ENCODE data around the gene ZFP1.

ZFP1 gene

GRCh38 chr16:75148311-75149195 is at the start of gene ZFP1:
Gene ZFP1 (plus strand): TSS chr16:75148524. CDS start chr16:75152952, 4,428 bp downstream.
- peak; percentile 82 to 84 for DNase-seq

DNA sequence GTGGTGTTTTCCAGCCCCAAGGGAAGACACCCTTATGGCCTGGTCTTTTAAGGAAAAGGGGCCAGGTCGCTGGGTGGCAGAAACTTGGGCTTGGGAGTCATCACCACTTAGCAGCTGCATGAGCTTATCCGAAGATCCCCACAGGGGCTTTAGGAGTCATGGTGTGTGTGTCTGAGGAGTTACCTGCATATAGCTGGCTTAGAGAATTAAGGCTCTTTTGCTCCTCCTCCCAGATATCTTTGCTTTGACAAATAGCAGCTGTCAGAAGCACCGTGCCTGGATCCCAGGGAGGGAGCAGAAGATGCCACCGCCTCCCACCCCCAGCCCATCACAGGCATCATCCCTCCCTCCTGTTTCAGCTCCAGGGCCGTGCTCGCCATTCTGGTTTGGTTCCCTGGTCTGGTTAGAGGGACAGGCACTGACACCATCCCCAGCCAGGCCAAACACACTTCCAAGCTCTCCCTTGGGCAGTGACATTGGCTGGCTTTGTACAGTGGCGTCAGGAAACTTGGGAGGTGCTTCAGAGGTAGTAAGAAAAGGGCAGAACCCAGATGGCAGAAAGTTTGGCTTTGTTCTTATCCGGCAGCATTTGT is 49.2 kb upstream of the ZFP1 start:
- DNase-seq: no peak

DNA sequence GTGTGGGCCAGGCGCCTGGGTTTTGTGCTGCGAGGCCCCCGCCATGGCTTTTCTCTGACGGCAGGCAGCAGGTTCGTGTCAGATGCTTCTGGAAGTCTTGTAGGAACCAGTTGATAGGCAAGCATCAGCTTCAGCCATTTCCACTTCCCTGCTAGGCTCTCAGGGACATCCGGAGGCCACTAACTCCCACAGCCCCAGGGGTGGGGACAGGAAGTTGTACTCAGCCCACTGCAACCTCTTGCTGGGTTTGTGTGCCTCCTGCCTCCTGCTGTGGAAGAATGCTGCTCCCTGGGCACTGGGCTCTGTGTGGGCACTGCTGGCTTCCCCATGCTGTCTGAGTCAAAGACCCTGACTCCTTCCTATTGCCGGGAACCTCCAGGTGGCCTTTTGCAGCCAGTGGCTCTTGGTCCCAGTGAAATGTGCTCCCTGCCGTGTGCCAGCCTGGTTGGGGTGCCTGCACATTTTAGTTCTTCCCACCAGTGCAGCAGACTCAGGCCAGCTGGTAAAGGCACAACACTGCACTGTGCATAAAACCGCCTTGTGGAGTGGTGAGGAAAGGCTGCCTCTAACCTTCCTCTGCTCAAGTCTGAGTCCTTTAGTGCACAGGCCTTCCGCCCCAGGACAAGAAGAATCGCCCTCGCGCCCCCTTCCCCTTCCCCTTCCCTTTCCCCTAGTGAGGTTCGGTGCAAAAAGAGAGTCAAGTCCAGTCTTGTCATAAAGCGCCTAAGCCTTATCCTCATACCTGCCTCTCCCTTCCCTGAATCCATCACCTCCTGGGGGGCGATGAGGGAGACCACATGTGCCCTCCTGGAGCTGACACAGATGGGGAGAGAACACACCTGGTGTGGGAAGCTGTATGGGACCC is 48.4 kb upstream of the ZFP1 start:
- DNase-seq: peak; percentile 60 to 69

- no peak for DNase-seq
Measured at GRCh38 chr16:75100603-75100990, 47.7 kb upstream of the ZFP1 start.

- no peak for DNase-seq
Measured at GRCh38 chr16:75101635-75102034, 46.7 kb upstream of the ZFP1 start.

GRCh38 chr16:75102595-75102994 is 45.7 kb upstream of the ZFP1 start:
- DNase-seq: no peak

GRCh38 chr16:75103994-75104393 is 44.3 kb upstream of the ZFP1 start:
- no peak for DNase-seq

GRCh38 chr16:75104836-75105235 is 43.5 kb upstream of the ZFP1 start:
- DNase-seq: no peak

DNA sequence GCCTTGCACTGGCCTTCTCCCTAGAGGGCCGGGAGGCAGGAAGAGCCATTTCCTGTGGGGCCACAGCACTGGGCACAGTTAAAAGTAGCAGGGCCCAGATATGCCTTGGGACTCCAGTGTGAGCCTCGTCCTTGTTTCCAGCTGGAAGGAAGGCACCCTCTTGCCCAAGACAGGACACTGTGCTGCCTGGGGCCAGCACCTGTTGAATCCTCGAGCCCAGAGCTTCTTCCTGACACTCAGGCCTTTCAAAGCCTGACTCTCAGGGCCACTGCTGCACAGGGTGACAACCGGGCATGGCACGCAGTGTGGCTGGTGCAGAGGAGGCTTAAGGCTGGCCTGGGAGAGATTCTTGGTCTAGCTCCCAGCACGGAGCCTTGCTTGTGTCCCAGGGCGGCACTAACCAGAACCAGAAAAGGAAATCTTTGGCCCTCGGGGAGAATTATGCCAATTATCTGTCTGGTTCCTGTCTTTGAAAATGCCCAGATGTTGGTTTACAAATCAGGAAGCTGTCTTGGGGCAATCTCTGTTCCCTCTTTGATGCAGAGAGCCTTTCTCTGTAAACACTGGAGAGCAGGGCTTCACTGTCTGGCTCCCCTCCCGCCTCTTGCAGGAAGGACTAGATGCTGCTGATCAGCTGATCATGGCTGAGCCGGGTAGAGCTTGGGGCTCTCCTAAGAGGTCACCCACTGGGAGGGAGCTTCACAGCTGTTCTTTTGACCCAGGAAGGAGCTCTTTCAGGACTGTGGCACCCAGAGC is 42.8 kb upstream of the ZFP1 start:
- peak; percentile 72 to 76 for DNase-seq

DNA sequence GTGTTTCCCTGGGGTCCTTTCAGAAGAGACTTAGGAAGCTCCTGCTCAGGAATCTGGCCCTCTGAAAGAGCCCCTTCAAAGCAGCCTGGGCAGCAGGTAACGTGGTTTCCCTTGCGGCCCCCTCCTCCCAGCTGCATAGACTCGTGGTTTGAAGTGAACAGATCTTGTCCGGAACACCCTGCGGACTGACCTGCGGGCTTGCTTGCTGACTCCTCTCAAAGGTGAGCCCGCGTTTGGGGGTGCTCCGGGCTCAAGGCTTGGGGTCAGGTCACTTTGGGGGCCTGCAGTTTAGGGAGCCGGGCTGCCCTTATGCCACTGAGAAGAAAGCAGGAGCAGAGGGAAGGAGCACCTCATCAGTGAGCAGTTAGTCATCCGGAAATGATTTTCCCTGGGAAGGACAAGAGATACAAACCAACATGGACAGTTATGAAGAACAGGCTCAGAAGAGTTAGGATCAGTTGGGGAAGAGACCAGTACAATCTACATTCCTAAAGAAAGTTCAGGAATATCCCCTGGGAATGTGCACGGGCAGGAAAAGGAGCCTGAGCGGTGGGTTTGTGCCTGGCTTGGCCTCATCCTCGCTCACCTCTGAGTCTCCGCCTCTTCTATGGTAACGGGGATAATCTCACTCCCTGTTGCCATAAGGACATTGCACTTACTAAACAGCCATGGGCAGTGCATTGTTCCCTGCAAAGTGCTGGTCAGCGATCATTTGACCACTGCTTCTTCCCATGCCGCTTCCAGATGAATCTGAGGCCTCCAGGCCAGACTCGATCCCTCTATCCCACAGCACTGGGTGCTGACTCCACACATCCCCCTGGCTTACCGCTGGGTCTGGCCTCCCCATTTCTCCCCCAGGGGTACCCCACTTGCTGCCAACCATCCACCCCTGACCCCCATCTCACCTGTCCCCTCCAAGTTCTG is 41.7 kb upstream of the ZFP1 start:
- no peak for DNase-seq

- no peak for DNase-seq
Measured at GRCh38 chr16:75107505-75107904, 40.8 kb upstream of the ZFP1 start.

GRCh38 chr16:75108792-75109731 is 39.3 kb upstream of the ZFP1 start:
- peak; percentile 71 to 74 for DNase-seq

GRCh38 chr16:75109732-75110243 is 38.5 kb upstream of the ZFP1 start:
- DNase-seq: no peak

DNA sequence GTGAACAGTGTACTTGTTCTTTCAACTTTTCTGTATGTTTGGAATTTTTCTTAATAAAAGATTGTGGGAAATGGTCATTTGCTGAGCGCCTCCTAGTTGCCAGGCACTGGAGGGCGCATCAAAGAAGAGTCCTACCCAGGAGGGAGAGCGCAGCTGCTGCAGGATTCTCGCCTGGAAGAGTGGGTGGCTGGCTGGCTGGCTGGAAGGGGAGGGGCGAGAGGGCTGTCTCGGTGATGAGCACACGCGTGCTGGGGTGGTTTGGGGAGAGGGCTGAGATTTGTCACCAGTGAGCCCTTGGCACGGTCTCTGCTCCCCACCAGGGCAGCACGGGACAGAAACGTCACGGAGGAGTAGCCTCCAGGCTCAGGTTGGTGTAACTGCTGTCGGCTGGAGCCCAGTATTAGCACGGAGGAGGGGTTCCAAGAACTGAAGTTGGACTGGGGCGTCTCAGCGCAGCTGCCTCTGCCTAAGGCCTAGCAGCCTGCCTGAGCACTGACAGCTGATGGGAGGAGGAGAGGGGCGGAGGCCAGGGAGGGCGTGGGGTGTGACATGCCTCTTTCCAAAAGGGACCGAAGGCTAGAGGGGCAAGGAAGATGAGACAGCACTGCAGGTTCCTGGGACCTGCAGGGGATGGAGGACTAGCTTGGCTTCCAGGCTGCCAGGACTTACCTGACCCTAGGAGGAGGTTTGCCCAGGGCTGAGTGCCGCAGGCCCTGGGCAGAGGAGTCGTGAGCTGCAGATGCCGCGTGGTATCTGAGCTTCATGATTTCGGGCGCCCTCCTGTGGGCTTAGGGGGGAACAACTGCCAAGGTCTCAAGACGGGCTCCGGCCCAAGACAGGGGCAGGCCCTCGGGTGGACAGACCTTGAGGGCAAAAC is 37.4 kb upstream of the ZFP1 start:
- peak; percentile 67 to 82 for DNase-seq

DNA sequence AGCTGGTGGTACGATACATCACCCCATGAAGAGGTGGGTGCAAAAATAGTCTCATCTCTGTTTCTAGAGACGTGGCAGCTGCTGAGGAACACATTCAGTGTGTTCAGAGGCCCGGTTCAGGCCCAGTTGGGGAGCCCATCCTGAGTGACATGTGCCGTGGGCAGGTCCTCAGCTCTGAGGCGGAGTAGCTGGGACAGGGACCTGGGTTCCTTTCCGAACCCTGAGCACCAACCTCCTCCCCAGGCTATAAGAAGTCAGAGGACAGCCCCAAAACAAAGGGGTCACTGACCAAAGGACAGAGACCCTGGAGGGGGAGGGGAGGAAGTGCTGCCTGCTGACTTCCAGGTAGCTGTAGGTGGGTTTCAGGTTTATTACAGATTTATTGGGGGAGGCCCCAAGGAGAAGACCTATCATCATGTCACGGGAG is 36.8 kb upstream of the ZFP1 start:
- no peak for DNase-seq

GRCh38 chr16:75111961-75112733 is 36.2 kb upstream of the ZFP1 start:
- DNase-seq: no peak

GRCh38 chr16:75112734-75113491 is 35.4 kb upstream of the ZFP1 start:
- DNase-seq: no peak
